Measurements from ENCODE around the gene GATA5.

GRCh38 chr20:62505337-62506045 is 29.7 kb upstream of the GATA5 start:
- TF ChIP-seq E2F5 (CRISPR knock-in tag; IDR thresholded peaks at IDR 0.05) = no peak
- TF ChIP-seq CREB1 (CRISPR knock-in tag; IDR thresholded peaks at IDR 0.05) = no peak
- TF ChIP-seq ETV6 (CRISPR knock-in tag; IDR thresholded peaks at IDR 0.05) = no peak

Measured in WTC11 (cell line).